Pancreas (tissue), 10 donors: ENCODE data around the gene SMIM11. TPM values are rescaled to one million over a fixed set of nuclear protein-coding genes. Genes with fewer than 3 reads are reported as not detected.
"Not testable (repeated sequence)": the region's sequence is repeated elsewhere in the genome, so short reads cannot be mapped to it uniquely, and the experiment has no call there.

Source experiments
- ATAC-seq, 4 donors: fragments of 200-7000 bp; cut with Tn5 transposase; one replicate each; pipeline versions ENCODE4 v1.8.0 to v1.9.1; 2020; ENCODE audit warnings: mild to moderate bottlenecking in 4 of 4, moderate library complexity in 4 of 4
- DNase-seq, 6 donors: peaks; one replicate each; pipeline ENCODE4 v3.0.0-alpha.2; 2020
- FAIRE-seq: peaks from 2 replicates; lab custom pipeline; 2012; peaks lifted over from hg19 to GRCh38; lab: Jason Lieb, UNC
- H3K27ac ChIP-seq, 4 donors: fragments of 200-600 bp; sonication (generic); 1 replicate in 3 of 4; 2 replicates in 1 of 4; pipeline versions ENCODE4 v1.5.0 to v1.8.0; 2020
- H3K27me3 ChIP-seq, 4 donors: fragments of 200-600 bp; one replicate each; pipeline ENCODE4 v1.8.0; 2021
- H3K36me3 ChIP-seq, 3 donors: fragments of 200-600 bp; sonication (generic) in 1 of 3; one replicate each; pipeline versions ENCODE4 v1.5.0 to v1.8.0; 2020 to 2021
- H3K4me1 ChIP-seq, 3 donors: fragments of 200-600 bp; one replicate each; pipeline ENCODE4 v1.8.0; 2021
- H3K4me3 ChIP-seq, 4 donors: fragments of 200-600 bp; sonication (generic) in 2 of 4; one replicate each; pipeline versions ENCODE4 v1.5.0 to v1.8.0; 2020 to 2021
- H3K9me3 ChIP-seq, 4 donors: fragments of 200-600 bp; one replicate each; pipeline ENCODE4 v1.8.0; 2021
- CTCF ChIP-seq, 4 donors: fragments of 200-600 bp; sonication (generic) in 3 of 4; IDR thresholded peaks; one replicate each; pipeline versions ENCODE4 v1.5.0 to v1.8.0; 2021; ENCODE audit warnings: antibody characterized with exemption in 4 of 4
- WGBS, 2 donors: extraction: QIAGEN DNeasy Blood & Tissue Kit; methylation state at CpG; one replicate each; pipeline ENCODE4 v1.1.7; 2013; 5-methylcytosine and 5-hydroxymethylcytosine counted together
- intact Hi-C, 3 donors: fragments of 100-400 bp; cut with DNase I; formaldehyde crosslinking; loops; one replicate each; pipeline versions ENCODE4 v1.11.1 to v1.14.2; 2022
- polyA plus RNA-seq, 2 donors: library from polyadenylated mRNA; stranded (reverse); fragments of 200-250 nt; gene quantifications; one replicate each; pipeline ENCODE4 v1.2.3, GENCODE V29; 2013
- total RNA-seq, 6 donors: library from RNA; stranded (reverse); fragmentation: NEBNext Ultra II Directional in 4 of 6; extraction: Animal tissue kit (Norgen Biotek cat#: 25700) in 4 of 6; gene quantifications; one replicate each; pipeline versions ENCODE4 v1.2.1 to v1.2.4, GENCODE V29; 2021 to 2023
- donor health status: healthy with polysubstance abuse.
- donor health status: DM: no; HTN: no; CAD: no; lungs with moderate emphysema.
- donor health status: DM: no; HTN: no; CAD: no.
- donor health status: control.
- donor health status: control.
- donor health status: Bipolar disorder and iron deficiency.
- donor health status: DM: yes; HTN: yes; CAD: no.
- donor health status: DM: no; HTN: no; CAD: no.
- donor health status: DM: no; HTN: no; CAD: no.
- donor health status: DM: yes; HTN: yes; CAD: no.

The SMIM11 gene
- total and polyA plus RNA-seq, 8 donors: 1.3 to 10.8 (median 3.3) TPM

GRCh38 chr21:34364921-34365320, 10.4 kb upstream of the SMIM11 start:
- intact Hi-C loops: no loop called here
- no peak overlapping the region for H3K27ac ChIP-seq
- no peaks in the 10 kb centered on the region for H3K27me3 ChIP-seq
- FAIRE-seq: no peak
- peaks cover 0 to 6% (median 0%) of the 10 kb centered on the region in 3 donors for H3K4me1 ChIP-seq
- no peaks in the 10 kb centered on the region for H3K36me3 ChIP-seq
- no peak for TF ChIP-seq CTCF (IDR thresholded peaks at IDR 0.05)
- no peak for DNase-seq
- ATAC-seq: no peak
- no peaks in the 10 kb centered on the region for H3K9me3 ChIP-seq
- no peak overlapping the region for H3K4me3 ChIP-seq

GRCh38 chr21:34365809-34366208, 9.5 kb upstream of the SMIM11 start:
- intact Hi-C loops: no loop called here
- no peak for ATAC-seq
- Histone ChIP-seq H3K36me3 (no peaks in the 10 kb centered on the region), H3K4me3 (no peak overlapping the region), H3K27me3 (no peaks in the 10 kb centered on the region), H3K4me1 (peaks cover 0 to 6% (median 0%) of the 10 kb centered on the region in 3 donors), H3K27ac (no peak overlapping the region), H3K9me3 (no peaks in the 10 kb centered on the region)
- DNase-seq: no peak
- 51 to 61% methylated on average over 6 of the region's 6 CpGs for WGBS, 2 donors
- no peak for TF ChIP-seq CTCF (IDR thresholded peaks at IDR 0.05)
- no peak for FAIRE-seq

GRCh38 chr21:34367320-34367935, 7.9 kb upstream of the SMIM11 start:
- intact Hi-C loops: no loop called here
- DNase-seq (peak in 1 of 6 donors; percentile 42), FAIRE-seq (peak; percentile 84), ATAC-seq (peak; percentile 73 to 94 (median 86))
- Histone ChIP-seq H3K36me3 (no peaks in the 10 kb centered on the region), H3K27me3 (no peaks in the 10 kb centered on the region), H3K4me3 (no peak overlapping the region), H3K9me3 (no peaks in the 10 kb centered on the region), H3K4me1 (no peaks in the 10 kb centered on the region), H3K27ac (no peak overlapping the region)
- TF ChIP-seq CTCF (IDR thresholded peaks at IDR 0.05): peak; percentile 30 to 56 (median 48)
- WGBS, 2 donors: 42 to 47% methylated on average over 3 of the region's 3 CpGs

GRCh38 chr21:34369741-34370140, 5.6 kb upstream of the SMIM11 start:
- ATAC-seq: no peak
- TF ChIP-seq CTCF (IDR thresholded peaks at IDR 0.05): no peak
- Histone ChIP-seq H3K9me3 (no peaks in the 10 kb centered on the region), H3K4me1 (no peaks in the 10 kb centered on the region), H3K27me3 (no peaks in the 10 kb centered on the region), H3K36me3 (no peaks in the 10 kb centered on the region), H3K27ac (no peak overlapping the region), H3K4me3 (no peak overlapping the region)
- intact Hi-C loops: no loop called here
- DNase-seq: no peak
- FAIRE-seq: no peak
- 17 to 31% methylated on average over 1 of the region's 1 CpG for WGBS, 2 donors

- WGBS, 2 donors: 75 to 81% methylated on average over 5 of the region's 5 CpGs
Measured at GRCh38 chr21:34372321-34372720, 3.0 kb upstream of the SMIM11 start.

GRCh38 chr21:34374462-34374861, 845 bp upstream of the SMIM11 start:
- H3K36me3 ChIP-seq, H3K4me1 ChIP-seq, H3K4me3 ChIP-seq, intact Hi-C loops, H3K27ac ChIP-seq, DNase-seq, FAIRE-seq, H3K27me3 ChIP-seq, H3K9me3 ChIP-seq: not testable (repeated sequence)
- WGBS, 2 donors: no CpG with 5 or more reads among the region's 8 CpGs
- peak in 1 of 4 donors; percentile 6 for ATAC-seq

More at GRCh38 chr21:34372321-34372720, 3.0 kb upstream of the SMIM11 start:
- Histone ChIP-seq H3K27me3 (no peaks in the 10 kb centered on the region), H3K9me3 (no peaks in the 10 kb centered on the region), H3K4me1 (no peaks in the 10 kb centered on the region), H3K4me3 (no peak overlapping the region), H3K36me3 (no peaks in the 10 kb centered on the region), H3K27ac (no peak overlapping the region)
- TF ChIP-seq CTCF (IDR thresholded peaks at IDR 0.05): no peak
- ATAC-seq (no peak), FAIRE-seq (no peak), DNase-seq (peak in 2 of 6 donors; percentile 3 to 12)
- intact Hi-C loops: no loop called here

GRCh38 chr21:34375619-34375972, 289 bp downstream of the SMIM11 start:
- H3K36me3 ChIP-seq, H3K9me3 ChIP-seq, H3K27me3 ChIP-seq, DNase-seq, H3K4me3 ChIP-seq, H3K27ac ChIP-seq, H3K4me1 ChIP-seq, FAIRE-seq, intact Hi-C loops: not testable (repeated sequence)
- no CpG with 5 or more reads among the region's 33 CpGs for WGBS, 2 donors
- peak; percentile 68 to 81 (median 74) for ATAC-seq

GRCh38 chr21:34383138-34383537, 7.8 kb downstream of the SMIM11 start:
- H3K4me1 ChIP-seq, intact Hi-C loops, H3K9me3 ChIP-seq, DNase-seq, H3K27me3 ChIP-seq, H3K27ac ChIP-seq, FAIRE-seq, H3K36me3 ChIP-seq, H3K4me3 ChIP-seq, ATAC-seq: not testable (repeated sequence)
- no CpG with 5 or more reads among the region's 2 CpGs for WGBS, 2 donors
